Measurements from ENCODE around the gene KATNAL2. TPM values are rescaled to one million over a fixed set of nuclear protein-coding genes. Genes with fewer than 3 reads are reported as not detected.

Gene KATNAL2
- total and polyA plus RNA-seq, 4 donors = 1.5 to 8.0 (median 4.1) TPM

DNA sequence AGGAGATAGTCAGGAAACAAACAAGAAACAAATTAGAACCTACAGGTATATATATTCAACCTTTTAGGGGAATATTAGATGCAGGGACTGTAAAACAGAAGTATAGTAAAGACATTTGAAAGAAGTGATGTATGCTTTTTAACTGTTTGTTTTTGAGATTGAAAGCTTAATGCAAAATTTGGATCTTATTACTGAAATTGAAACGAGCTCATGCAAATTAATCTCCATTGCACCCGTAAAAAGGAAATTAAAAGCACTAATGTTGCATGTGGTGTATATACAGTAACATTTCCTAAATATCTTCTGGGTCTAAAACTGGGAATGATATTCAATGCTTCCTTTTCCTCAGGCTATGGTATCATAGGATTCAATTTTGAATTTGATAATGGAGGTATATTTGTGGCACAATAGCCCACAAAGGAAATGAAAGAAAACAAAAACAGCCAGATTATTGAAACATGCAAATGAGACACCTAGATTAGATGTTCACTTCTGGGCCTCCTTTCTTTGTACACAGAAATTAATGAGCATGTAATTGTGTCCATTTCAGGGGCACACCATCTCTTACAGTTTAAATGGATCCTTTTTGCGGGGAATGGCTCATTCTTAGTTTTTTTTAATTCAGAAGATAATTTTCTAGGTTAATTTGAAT, 119.7 kb downstream of the KATNAL2 start:
- TF ChIP-seq, protein P1, sequence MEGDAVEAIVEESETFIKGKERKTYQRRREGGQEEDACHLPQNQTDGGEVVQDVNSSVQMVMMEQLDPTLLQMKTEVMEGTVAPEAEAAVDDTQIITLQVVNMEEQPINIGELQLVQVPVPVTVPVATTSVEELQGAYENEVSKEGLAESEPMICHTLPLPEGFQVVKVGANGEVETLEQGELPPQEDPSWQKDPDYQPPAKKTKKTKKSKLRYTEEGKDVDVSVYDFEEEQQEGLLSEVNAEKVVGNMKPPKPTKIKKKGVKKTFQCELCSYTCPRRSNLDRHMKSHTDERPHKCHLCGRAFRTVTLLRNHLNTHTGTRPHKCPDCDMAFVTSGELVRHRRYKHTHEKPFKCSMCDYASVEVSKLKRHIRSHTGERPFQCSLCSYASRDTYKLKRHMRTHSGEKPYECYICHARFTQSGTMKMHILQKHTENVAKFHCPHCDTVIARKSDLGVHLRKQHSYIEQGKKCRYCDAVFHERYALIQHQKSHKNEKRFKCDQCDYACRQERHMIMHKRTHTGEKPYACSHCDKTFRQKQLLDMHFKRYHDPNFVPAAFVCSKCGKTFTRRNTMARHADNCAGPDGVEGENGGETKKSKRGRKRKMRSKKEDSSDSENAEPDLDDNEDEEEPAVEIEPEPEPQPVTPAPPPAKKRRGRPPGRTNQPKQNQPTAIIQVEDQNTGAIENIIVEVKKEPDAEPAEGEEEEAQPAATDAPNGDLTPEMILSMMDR (IDR thresholded peaks at IDR 0.05; ENCODE audit: control extremely low read depth, extremely low read depth) = no peak

DNA sequence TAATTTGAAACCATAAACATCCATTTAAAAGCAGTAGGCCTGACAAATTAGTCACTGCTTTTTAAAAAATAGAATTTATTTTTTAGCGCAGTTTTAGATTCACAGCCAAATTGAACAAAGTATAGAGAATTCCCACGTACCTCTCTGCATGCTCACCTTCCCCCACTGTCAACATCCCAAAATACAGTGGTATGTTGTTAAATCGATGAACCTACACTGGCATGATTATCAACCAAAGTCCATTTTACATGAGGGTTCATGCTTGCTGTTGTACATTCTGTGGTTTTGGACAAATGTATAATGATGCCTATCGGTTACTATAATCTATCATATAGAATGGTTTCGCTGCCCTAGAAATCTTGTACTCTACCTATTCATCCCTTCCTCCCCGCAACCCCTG, 123.6 kb downstream of the KATNAL2 start:
- Histone ChIP-seq H3K27me3 (ENCODE audit: control insufficient read depth in 3 of 3, insufficient read depth in 3 of 3, low read length in 2 of 3) (no peaks in the 10 kb centered on the region), H3K9ac (ENCODE audit: insufficient read depth in 1 of 2, low read length in 2 of 2) (no peak overlapping the region), H3K4me3 (no peak overlapping the region), H3K4me1 (ENCODE audit: control insufficient read depth in 5 of 5, insufficient read depth in 5 of 5, low read length in 5 of 5) (no peaks in the 10 kb centered on the region), H3K27ac (ENCODE audit: low read depth in 1 of 2, low read length in 1 of 2) (no peak overlapping the region), H3K9me3 (ENCODE audit: control insufficient read depth in 4 of 4, insufficient read depth in 3 of 4, low read length in 3 of 4) (no peaks in the 10 kb centered on the region), H3K36me3 (ENCODE audit: control insufficient read depth in 4 of 4, insufficient read depth in 4 of 4, low read length in 4 of 4) (no peaks in the 10 kb centered on the region)
- no peak for DNase-seq
- 93 to 96% methylated on average over 6 of the region's 6 CpGs for WGBS, 2 donors
- TF ChIP-seq, protein P1 (IDR thresholded peaks at IDR 0.05; ENCODE audit: control extremely low read depth, extremely low read depth) = no peak
- ATAC-seq (ENCODE audit: insufficient read depth, low FRiP score) = no peak

More for the DNA sequence above, 119.7 kb downstream of the KATNAL2 start:
- Histone ChIP-seq H3K27me3 (ENCODE audit: control insufficient read depth in 3 of 3, insufficient read depth in 3 of 3, low read length in 2 of 3) (no peaks in the 10 kb centered on the region), H3K36me3 (ENCODE audit: control insufficient read depth in 4 of 4, insufficient read depth in 4 of 4, low read length in 4 of 4) (no peaks in the 10 kb centered on the region), H3K4me3 (no peak overlapping the region), H3K9me3 (ENCODE audit: control insufficient read depth in 4 of 4, insufficient read depth in 3 of 4, low read length in 3 of 4) (peaks cover 0 to 5% (median 0%) of the 10 kb centered on the region in 4 donors), H3K9ac (ENCODE audit: insufficient read depth in 1 of 2, low read length in 2 of 2) (no peak overlapping the region), H3K27ac (ENCODE audit: low read depth in 1 of 2, low read length in 1 of 2) (no peak overlapping the region), H3K4me1 (ENCODE audit: control insufficient read depth in 5 of 5, insufficient read depth in 5 of 5, low read length in 5 of 5) (no peaks in the 10 kb centered on the region)
- 85 to 89% methylated on average over 3 of the region's 3 CpGs for WGBS, 2 donors
- no peak for ATAC-seq (ENCODE audit: insufficient read depth, low FRiP score)
- DNase-seq = no peak

DNA sequence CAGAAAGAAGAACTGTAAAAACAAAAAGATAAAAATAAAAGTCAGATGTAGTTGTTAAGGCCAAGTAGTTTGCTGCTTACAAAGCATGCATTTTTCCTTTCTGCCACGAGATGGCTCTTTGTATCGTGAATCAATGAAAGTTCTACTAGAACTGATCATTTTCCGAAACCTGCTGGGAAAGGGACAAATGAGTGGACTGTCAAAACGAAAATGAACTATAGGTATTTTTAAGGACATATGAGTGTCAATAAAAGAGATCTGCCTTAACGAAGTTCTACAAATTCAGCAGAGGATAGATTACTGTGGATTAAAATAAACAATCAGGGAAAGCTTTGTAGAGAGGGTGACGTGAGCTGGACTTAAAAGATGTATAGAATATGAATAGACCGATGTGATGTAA, 133.1 kb downstream of the KATNAL2 start:
- no peak for ATAC-seq (ENCODE audit: insufficient read depth, low FRiP score)
- TF ChIP-seq, protein P1 (IDR thresholded peaks at IDR 0.05; ENCODE audit: control extremely low read depth, extremely low read depth) = no peak
- no peaks in the 10 kb centered on the region for H3K9me3 ChIP-seq (ENCODE audit: control insufficient read depth in 4 of 4, insufficient read depth in 3 of 4, low read length in 3 of 4)
- no peaks in the 10 kb centered on the region for H3K36me3 ChIP-seq (ENCODE audit: control insufficient read depth in 4 of 4, insufficient read depth in 4 of 4, low read length in 4 of 4)
- no peak overlapping the region for H3K4me3 ChIP-seq
- no peak overlapping the region for H3K9ac ChIP-seq (ENCODE audit: insufficient read depth in 1 of 2, low read length in 2 of 2)
- WGBS, 2 donors = 31 to 34% methylated on average over 7 of the region's 7 CpGs
- no peak overlapping the region for H3K27ac ChIP-seq (ENCODE audit: low read depth in 1 of 2, low read length in 1 of 2)
- H3K27me3 ChIP-seq (ENCODE audit: control insufficient read depth in 3 of 3, insufficient read depth in 3 of 3, low read length in 2 of 3) = no peaks in the 10 kb centered on the region
- no peaks in the 10 kb centered on the region for H3K4me1 ChIP-seq (ENCODE audit: control insufficient read depth in 5 of 5, insufficient read depth in 5 of 5, low read length in 5 of 5)
- peak; percentile 26 to 68 (median 59) for DNase-seq

DNA sequence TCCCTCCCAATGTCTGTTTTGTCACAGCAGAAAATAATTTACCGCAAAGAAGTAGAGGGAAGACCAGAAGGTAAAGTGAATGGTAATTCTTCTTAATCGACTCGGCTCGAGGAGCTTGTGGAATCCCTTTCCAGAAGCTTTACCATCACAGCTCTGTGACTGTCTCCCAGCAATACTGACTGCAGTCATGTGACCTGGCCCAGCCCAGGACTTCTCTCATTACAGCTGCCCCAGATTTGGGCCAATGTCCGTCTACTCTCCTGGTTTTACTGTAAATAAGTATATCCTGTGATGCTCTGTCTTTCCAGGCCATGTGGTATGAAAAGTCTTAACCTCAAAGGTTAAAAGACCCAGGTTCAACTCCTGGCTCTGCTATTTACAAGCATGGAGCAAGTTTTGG, 137.0 kb downstream of the KATNAL2 start:
- ATAC-seq (ENCODE audit: insufficient read depth, low FRiP score) = no peak
- Histone ChIP-seq H3K9ac (ENCODE audit: insufficient read depth in 1 of 2, low read length in 2 of 2) (no peak overlapping the region), H3K4me3 (no peak overlapping the region), H3K4me1 (ENCODE audit: control insufficient read depth in 5 of 5, insufficient read depth in 5 of 5, low read length in 5 of 5) (no peaks in the 10 kb centered on the region), H3K27me3 (ENCODE audit: control insufficient read depth in 3 of 3, insufficient read depth in 3 of 3, low read length in 2 of 3) (no peaks in the 10 kb centered on the region), H3K36me3 (ENCODE audit: control insufficient read depth in 4 of 4, insufficient read depth in 4 of 4, low read length in 4 of 4) (no peaks in the 10 kb centered on the region), H3K27ac (ENCODE audit: low read depth in 1 of 2, low read length in 1 of 2) (no peak overlapping the region), H3K9me3 (ENCODE audit: control insufficient read depth in 4 of 4, insufficient read depth in 3 of 4, low read length in 3 of 4) (no peaks in the 10 kb centered on the region)
- WGBS, 2 donors = 87 to 89% methylated on average over 5 of the region's 5 CpGs
- TF ChIP-seq, protein P1 (IDR thresholded peaks at IDR 0.05; ENCODE audit: control extremely low read depth, extremely low read depth) = no peak
- DNase-seq = no peak

Measured in lung (tissue), 12 donors.